HG03521 (cell line): ENCODE results near the gene KCNG1.

ENCODE experiments used
- ATAC-seq: cut with Tn5 transposase; IDR thresholded peaks from one replicate; pipeline ENCODE4 v1.9.1; 2021; ENCODE audit warnings: mild to moderate bottlenecking, moderate library complexity; ENCODE audit not compliant: unreplicated experiment

The KCNG1 gene

DNA sequence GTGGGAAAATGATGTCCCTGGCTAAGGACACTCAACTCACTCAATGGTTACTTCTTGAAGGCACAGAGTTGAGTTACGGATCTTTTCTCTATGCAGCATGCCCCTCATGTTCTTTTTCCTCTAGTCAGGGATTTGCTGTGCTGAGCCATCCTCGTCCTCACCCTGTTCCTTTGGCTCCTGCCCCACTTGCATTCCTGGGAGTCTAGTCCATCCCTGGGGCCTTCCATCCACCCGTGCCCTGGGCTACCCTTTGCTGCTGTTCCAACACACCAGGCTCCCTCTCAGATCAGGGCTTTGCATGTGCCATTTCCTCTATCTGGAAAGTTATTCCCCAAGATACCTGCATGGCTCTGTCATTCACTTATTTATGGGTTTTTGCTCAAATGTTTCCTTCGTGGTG, 13.3 kb upstream of the KCNG1 start:
- no peak for ATAC-seq

DNA sequence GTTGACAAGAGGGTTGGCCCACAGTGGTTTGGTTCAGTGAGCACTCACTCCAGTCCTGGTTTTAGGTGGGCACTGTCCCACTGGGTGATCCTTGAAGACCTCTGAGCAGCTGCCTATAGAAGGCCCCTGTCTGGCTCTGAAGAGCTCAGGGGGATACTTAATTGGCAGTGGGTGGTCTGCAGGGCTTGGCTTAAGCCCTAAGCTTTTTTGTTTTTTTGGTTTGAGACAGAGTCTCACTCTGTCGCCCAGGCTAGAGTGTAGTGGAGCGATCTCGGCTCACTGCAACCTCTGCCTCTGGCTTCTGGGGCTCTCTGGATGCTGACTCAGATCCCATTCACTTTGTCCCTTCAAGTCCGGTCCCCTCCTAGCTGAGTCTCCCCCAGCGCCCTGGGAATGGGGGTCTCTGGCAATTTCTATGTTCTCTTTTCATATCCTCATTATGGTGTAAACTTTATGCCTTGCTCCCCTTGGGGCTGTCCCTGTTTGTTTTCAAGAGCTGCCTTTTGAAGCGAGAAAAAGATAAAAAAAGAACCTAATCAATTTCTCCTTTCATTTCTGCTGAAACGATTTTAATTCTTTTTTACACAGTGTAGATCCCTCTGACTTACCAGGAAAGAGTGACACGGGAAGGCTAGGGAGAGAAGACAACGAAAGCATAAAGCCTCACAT, 12.2 kb upstream of the KCNG1 start:
- no peak for ATAC-seq

DNA sequence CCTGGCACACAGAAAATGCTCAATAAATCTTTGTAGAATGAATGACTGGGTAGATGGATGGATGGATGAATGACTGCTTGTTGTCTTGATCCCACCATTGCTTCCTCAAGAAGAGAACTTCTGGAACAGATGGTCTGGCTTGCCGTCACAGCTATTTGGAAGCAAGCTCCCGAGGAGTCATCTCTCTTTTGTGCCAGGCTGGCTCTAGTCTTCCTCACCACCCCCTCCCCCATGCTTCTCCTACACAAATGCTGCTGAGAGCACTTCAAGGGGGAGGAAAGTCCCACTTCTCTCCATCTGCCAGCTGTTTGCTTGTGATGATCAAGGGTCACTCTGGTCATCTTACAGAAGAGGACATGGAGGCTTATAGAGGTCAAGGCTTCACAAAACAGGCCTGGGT, 11.6 kb upstream of the KCNG1 start:
- ATAC-seq = no peak

DNA sequence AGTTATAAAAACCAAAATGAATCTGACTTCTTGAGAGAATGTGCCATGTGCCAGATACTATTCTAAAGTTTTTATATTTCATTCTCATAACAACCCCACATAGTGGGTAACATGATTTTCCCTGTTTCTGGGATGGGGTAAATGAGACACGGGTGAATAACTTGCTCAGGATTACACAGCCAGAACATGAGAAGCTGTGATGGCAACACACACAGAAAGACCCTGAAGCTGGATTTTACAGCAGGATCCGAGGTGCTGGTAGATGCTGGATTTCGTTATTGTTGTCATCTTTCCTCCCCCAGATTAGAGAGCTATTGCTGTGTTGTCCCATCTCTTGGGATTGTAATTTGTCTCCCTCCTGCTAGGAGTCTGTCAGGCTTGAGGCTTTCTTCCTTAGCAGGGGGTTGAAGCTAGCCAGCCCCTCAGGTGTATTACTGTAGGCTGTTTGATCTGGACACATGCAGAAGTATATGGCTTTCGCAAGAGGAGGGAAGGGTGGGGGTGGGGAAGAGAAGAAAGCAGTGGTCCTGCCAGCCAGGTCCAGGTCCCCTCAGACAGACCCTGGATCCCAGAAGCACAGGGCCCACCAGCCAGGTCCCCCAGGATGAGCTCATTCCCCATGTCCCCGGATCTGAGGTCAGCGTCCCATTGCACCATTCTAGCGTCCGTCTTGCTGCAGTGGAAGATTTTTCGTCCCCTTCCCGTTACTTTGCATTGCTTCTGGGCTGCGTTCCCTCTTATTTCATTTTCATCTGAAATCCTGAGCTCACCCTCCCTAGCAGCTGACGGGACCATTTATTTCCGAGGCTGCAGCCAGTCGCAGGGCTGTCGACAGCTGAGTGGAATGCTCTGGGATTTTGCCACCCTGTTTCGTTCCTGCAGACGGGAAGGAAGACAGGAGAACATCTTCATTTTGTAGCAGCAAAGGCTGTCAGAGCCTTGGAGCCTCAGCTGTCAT, 7.3 kb upstream of the KCNG1 start:
- ATAC-seq = no peak

DNA sequence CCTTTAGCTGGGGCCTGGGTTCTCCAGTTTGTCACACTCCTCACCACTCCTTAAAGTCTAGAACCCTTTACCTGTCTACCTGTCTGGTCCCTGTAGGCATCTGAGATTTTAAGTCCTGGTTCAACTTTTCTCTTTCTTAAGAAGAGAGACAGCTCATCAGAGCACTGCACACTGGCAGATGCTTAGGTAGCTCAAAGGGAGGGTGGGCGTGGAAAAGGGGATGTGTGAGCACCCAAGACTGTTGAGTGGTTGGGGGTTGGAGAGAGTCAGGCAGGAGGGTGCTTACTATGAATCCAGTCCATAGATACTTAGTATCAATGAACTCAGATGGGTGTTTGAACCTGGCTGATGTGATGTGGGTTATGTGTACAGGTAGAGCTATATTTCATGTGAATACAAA, 6.6 kb upstream of the KCNG1 start:
- ATAC-seq = no peak

DNA sequence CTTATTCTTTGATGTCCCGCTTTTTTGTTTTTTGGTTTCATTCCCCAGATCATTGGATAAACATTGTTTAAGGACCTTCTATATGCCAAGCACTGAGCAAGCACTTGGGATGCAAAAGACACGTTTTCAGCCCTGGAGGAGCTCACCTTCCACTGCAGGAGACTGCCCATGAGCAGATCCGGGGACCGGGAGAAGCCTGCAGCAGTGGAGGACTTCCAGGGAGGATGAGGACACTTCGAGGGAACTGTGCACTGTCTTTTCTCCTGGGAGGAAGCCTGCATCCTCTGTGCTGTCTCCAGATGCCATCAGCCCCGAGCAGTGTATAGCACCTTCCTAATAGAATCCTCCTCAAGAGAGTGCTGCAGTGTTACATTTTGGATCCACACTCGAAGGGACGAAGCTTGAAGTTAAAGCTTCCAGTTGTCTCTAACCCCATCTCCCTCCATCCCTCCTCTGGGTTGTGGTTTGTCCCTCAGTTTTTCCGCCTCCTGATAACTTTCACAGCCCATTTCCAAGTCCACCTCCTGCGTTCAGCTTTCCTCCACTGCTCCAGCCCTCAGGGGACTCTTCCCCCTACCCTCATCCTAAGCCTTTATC, 5.8 kb upstream of the KCNG1 start:
- no peak for ATAC-seq

DNA sequence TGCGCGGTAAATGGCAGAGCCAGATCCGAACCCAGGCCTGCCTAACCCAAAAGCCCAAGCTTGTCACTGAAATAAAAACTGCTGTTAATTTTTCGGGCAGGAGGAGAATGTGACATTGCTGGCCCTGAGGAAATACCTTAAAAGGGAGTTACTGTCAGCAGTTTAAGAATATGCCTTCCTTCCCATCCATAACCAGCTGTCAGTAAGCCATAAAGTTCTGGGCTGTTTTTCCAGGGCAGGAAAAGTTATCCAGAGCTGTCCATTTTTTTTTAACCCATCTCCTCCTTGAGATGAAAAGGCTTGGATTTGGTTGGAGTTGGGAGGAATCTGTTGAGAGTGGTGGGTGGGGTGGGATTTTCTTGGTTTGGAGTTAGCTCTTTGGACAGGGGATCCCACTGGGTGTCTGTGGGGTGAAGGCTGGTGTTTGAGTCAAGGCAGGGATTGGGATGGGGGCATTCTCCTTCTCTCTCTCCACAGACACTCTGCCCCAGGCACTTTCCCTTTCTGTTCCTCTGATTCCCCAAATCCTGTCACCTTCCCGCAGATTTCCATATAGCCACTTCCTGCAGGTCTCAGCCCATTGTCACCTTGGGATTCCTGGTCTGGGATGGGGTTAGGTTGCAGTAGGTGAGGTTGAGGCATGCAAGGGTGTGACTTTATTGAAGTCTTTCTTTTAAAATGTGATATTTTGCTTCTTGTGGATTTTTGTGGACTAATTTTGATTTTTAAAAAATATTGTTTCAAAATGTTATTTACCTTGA, 4.3 kb upstream of the KCNG1 start:
- no peak for ATAC-seq

DNA sequence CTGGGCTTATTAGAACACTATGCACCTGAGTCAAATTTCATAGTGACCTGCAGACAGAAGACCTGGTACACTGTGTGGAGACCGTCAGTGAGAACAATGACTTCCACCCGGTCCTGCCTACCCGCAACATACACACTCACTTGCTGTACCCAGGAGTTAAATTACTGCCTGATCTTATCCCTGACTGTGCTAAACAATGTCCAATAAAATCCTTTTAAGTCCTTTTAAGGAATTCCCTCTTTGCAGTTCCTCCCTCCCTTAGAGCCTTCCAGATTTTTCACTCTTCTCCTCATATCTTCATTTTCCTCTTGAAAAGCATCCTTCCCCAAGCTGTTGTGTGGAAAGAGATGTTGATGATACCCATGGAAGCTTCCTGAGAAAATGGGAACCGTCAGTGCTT, 3.4 kb upstream of the KCNG1 start:
- ATAC-seq = no peak

DNA sequence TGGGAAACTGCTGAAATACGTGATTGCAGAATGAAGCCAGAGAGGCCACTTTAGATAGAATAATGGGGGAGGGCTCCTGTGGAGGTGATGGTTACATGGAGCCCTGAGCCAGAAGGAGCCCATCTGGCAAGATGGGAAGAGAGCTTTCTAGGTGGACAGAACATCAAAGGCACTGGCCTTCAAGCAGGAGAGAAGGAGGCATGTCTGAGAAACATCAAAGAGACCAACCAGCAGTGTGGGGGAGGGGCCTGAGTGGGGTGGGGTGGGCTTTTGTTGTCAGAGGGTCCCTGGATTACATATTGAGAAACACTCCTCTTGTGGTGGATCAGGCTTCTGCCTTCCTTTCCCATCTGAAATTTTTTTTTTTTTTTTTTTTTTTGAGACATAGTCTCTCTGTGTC, 1.9 kb upstream of the KCNG1 start:
- no peak for ATAC-seq

DNA sequence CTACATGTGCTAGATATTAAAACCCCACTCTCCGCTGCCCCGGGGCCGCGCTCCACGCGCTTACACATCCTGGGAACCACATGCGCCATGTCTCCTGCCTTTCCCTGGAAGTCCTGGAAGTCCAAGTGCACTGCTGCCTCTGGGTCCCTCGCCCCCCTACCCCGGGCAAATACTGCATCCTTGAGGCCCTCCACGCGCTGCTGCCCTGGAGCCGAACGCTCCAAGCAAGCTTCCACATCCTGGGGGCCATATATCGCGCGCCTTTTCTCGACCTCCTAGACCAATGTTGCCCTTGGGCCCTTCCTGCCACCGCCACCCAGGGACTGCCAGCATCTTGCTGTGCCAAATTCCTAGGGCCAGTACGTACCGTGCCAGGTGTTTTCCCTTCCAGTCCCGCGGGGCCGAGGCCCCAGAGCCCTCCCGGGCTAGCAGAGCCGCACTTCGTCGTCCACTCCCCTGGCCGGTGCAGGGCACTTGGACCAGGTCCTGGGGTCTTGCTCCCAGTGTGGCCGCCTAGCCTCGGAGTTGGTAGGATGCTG, 779 bp upstream of the KCNG1 start:
- ATAC-seq = no peak

DNA sequence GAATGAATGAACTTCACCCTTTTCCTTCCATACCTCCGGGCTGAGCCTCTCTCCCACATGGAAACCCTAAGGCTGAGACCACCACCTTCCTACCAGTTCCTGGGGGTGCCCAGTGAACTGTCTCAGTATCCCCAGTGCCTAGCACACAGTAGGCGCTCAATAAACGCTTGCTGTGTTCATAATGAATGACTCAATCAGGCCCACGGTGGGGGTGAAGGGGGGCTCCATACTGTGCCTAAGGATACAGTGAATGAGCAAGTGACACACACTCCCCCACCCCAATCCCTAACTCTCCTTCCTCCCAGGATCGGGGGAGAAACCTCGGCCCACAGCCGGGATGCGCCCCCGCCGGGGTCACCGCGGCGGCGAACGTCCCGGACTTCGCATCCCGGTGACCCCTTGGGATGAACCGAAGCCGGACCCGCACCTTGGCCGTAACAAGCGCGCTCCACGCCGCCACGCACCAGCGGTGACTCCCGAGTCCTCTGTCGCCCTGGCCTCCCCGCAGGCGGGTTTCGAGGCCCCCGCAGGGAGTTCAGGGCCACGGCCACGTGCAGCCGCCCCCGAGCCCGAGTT, 592 bp downstream of the KCNG1 start:
- ATAC-seq = no peak

DNA sequence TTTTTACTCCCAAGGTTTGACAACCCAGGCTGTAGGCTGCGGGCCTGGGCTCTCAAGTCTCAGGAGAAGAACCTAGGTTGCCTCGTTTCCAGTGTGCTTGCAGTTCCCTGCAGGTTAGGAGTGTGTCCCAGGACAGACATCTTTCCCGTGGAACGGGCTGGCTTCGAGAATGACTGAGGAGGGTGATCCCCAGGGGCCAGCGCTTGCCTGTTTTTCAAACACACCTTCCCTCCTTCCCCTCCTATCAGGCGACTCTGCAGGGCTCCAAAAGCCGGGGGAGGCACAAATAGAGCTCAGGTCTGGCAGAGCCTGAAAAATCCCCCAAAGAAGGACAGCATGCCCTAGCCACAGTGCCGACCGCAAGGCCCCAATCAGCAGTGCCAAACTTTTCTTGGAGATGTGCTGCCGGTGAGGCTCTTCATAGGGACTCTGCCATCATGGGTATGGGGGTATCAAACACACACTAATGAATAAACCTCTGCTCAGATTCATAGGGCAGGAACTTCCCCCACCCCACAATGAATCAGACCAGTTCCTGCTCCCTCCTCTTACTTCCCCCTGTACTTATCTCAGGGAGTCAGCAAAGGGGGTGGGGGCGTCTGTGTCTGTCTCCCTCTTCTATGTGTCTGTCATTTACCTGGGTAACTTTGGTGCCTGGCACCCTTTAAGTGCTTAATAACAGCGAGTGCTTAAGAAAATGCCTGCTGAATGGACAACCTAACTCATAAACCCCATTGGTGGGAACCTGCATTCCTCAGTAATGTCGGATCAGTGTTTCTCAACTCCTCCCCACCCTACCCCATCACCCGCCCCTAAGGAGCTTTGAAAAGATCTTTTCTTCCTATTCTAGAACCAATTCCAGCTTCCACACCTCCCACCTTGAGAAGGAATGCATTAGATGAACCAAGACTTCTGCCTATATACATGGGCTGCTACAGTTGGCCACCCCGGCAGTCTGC, 1.6 kb downstream of the KCNG1 start:
- no peak for ATAC-seq

DNA sequence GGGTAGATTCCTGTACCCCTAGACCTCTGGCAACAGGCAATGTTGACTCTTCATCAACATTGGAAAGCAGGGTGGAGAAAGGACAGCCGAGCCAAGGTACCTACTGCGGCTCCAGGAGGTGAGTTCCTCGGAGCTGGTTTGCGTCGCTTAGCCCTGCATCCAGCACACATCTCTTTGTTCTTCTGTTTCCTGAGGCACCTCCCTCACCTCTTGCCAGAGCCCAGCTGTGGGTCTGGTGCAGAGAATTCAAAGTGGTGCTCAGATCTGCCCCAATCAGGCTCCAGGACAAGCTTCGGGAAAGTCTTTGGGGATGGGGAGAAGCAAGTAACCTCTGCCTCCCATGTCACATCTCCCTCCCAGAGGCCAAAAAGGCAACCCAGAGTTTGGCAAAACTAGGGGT, 2.2 kb downstream of the KCNG1 start:
- ATAC-seq = no peak

DNA sequence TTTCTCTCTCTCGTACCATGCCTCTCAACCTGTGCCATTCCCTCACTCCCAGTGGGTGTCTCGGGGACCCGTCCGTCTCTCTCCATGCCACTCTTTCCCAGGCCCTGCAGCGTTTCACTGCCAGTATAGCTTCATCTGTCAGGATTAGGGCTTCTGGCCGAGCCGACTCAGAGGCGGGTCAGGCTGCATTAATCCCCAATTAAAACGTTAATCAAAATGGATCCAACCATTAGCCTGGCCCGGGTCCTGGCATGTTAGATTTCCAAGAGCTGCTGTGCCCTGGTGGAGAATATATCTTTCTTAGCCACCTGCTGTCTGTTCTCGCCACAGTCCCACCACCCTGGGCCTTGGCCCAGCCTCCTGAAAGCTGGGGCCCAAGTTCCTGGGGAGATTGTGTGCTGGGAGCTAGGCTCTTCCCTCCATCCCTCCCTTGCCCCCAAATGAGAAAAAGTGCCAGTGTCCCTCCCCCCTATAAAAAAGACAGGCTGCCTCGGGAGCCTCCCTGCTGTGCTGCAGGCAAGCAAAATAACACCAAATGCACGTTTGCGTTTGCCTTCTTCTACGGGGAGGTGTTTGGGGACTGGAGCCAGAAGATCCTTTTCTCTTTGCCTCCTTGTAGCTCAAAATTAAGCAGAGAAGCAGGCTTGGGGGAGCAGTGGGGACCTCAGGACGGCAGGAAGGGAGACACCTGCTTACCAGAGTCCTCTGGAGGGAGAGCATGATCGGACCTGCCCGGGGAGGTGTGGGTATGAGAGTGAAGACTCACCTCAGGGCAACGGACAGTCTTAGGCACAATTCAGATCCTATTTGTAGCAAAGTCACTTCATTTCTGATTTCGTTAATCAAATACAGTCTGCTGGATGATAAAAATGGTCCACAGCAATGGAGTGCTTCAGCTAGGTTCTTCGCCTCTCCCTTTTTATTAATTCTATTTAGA, 3.0 kb downstream of the KCNG1 start:
- no peak for ATAC-seq

DNA sequence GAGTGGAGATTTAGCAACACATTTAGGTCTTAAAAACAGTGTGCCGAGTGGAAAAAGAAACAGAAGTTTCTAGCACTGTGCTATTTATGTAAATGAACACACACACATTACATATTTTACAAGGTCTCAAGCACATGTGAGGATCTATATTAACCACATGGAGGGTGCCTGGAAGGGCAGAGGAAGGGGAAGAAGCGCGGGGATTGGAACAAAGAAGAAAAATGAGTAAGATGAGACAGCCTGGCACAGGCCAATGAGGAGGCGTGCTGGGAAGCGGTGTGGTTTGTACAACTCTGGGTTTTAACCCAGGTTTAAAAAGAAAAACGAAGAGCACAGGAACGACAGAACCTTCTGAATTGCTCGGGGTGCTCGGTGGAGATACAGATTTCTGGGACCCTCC, 5.7 kb downstream of the KCNG1 start:
- ATAC-seq = no peak

DNA sequence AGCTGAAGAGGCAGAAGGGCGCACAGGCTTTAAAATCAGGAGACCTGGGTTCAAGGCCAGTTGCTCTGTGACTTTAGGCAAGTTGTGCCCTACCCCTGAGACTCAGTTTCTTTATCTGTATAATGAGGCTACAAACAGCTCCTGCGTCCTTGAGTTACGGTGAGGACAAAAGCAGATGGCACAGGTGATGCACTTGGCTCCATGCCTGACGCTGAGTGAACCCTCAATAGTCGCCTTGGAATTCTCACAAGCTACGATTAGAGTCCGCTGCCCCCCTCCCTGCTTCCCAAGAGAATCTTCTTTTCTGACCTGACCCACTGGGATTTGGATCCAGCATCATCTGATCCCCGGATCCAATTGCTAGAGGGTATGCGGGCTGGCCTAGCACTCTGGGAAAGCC, 6.4 kb downstream of the KCNG1 start:
- ATAC-seq = no peak

DNA sequence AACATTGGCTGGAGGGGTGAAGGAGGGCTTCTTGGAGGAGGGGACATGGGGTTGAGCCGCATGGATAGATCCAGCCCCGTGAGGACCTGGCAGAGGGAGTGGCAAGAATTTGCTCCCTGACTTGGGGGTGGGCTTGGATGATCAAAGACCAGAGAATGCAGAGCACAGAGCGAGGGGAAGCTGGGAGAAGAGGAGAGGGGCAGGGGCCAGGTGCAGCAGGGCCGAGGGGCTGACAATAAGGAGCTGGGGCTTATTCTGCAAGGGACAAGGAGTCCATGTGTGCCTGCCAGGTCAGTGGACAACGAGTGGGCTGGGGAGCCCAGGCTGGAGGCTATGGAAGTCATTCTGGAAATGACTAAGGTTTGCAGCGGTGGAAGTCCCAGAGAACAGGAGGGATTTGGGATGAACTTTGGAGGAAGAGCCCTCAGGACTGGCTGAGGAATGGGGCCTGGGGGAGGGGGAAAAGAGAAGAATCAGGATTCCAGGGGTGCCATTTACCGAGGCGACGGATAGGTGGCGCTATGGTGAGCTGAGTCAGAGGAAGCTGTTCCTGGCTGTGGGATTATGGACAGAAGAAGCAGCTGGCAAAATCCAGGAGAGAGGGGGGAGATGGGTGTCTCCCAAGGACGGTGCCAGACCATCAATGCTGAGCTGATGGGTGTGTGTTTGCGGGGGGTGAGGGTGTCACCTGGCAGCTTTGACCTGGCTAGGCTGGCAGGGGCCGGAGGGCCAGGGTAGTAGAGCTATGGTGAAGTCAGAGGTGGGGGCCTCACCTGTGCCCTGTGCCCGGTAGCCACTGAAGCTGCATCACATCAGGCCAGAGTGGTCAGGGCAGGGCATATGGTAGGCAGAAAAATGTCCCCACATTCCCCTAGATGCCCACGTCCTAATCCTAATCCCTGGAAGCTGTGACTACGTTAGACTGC, 7.8 kb downstream of the KCNG1 start:
- no peak for ATAC-seq
